ENCODE measurements around the gene MT1E.
A peak's percentile ranks its signal among the peaks of the same experiment; 100 is the strongest.

Gene MT1E

GRCh38 chr16:56628486-56629350 lies 3.1 kb downstream of the MT1E start:
- DNase-seq, result peak; percentile 13

GRCh38 chr16:56629531-56629930 lies 4.0 kb downstream of the MT1E start:
- DNase-seq, result no peak

GRCh38 chr16:56630134-56630533 lies 4.6 kb downstream of the MT1E start:
- no peak for DNase-seq

DNA sequence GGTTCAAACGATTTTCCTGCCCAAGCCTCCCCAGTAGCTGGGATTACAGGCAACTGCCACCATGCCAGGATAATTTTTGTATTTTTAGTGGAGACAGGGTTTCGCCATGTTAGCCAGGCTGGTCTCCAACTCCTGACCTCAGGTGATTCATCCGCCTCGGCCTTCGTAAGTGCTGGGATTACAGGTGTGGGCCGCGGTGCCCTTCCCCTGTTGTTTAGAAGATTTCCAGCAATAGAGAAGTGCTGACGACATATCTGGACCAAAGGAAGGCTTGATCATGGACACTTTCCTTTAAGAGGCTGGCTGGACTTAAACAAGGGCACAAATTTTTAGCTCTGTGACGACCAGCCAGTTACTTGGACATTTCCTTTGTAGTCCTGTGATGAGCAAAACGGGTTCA lies 5.6 kb downstream of the MT1E start:
- no peak for DNase-seq

DNA sequence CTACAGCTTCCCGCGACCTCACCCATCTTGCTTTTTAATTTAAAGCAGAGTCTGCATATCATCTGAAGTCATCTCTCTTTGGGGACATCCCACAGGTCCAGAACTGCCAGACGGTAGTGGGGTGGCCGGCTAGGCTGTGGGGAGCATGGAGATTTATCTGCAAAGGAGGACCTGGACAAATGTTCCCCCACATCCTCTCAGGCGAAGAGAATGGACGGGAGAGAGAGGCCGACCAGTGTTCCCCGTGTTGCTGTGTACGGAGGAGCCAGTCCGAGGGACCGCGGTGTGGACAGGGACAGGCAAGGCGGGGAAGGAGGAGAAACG lies 6.2 kb downstream of the MT1E start:
- DNase-seq, result no peak

GRCh38 chr16:56632156-56632847 lies 6.7 kb downstream of the MT1E start, which contains the start of gene MT1M:
MT1M (plus strand) TSS chr16:56632659; CDS start chr16:56632732, 73 bp downstream.
- DNase-seq, result peak; percentile 28

GRCh38 chr16:56632848-56633365 lies 7.3 kb downstream of the MT1E start:
- no peak for DNase-seq

- DNase-seq, result no peak
These were observed 8.0 kb downstream of the MT1E start for GRCh38 chr16:56633535-56633934.

GRCh38 chr16:56634715-56635440 lies 9.3 kb downstream of the MT1E start:
- DNase-seq, result no peak

DNA sequence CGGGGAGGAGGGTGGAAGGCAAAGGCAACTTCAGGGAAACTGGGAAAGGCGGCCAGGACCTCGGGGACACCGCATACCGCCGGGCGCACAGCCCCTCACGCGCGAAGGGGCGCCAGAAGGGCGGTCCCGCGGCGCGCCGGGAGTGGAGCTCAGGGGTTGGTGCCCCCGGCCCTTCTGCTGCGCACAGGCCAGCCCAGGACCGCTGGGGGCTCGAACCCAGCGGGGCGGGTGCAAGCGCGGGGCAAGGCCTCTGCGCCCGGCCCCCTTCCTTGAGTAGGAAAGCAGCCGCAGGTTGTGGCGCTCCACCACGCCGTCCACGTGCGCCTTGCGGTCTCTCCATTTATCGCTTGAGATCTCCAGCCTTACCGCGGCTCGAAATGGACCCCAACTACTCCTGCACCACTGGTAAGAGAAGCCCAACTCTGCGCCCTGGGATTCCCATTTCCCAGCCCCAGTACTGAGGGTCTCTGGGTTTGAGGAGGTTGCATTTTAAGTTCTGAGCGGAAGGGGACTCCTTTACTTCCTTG lies 9.9 kb downstream of the MT1E start:
- DNase-seq, result no peak

GRCh38 chr16:56636616-56637413 lies 11.2 kb downstream of the MT1E start:
- no peak for DNase-seq

DNA sequence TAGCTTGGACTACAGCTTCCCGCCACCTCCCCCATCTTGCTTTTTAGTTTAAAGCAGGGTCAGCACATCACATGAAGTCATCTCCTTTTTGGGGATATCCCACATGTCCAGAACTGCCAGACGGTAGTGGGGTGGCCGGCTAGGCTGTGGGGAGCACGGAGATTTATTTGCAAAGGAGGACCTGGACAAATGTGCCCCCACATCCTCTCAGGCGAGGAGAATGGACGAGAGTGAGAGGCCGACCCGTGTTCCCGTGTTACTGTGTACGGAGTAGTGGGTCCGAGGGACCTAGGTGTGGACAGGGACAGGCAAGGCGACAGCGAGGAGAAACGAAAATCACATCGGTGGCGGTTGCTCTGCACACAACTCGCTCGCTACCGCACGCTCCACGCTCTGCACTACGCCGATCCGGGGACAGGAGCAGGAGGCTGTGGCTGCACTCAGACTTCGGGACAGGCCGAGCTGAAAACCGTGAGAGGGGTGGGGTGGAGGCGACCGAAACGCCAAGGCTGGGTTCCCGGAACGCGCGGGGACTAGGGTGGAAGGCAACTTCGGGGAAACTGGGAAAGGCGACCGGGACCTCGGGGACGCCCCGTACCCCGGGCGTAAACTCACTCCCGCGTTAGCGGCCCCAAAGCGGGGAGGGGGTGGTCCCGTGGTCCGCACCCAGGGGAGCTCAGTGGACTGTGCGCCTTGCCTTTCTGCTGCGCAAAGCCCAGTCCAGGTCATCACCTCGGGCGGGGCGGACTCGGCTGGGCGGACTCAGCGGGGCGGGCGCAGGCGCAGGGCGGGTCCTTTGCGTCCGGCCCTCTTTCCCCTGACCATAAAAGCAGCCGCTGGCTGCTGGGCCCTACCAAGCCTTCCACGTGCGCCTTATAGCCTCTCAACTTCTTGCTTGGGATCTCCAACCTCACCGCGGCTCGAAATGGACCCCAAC lies 12.5 kb downstream of the MT1E start, which contains the start of gene MT1A:
Gene MT1A (plus strand): TSS at position 853 of the 937 bp plus-strand sequence. CDS start 73 bp downstream, at position 926.
- DNase-seq, result peak; percentile 59

- DNase-seq, result no peak
These were observed 13.5 kb downstream of the MT1E start for GRCh38 chr16:56639045-56639444.

- no peak for DNase-seq
These were observed 14.5 kb downstream of the MT1E start for GRCh38 chr16:56640076-56640475.

DNA sequence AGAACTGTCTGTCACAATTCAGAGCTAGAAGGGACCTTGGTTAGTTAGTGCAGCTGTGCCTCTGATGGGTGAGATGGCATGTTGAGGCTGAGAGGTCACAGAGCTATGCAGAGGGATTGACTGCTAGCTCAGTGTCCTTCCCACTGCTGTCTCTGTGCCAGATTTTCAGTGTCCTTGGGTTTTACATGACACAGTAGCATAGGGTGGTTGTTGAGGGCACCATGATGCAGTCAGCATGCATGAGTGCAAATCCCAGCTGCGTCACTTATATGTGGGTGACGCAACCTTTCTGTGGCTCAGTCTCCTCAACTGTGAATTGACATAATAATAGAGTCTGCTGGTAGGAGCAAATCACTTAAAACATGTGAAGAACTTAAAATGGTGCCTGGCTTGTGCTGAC lies 15.6 kb downstream of the MT1E start:
- DNase-seq, result no peak

DNA sequence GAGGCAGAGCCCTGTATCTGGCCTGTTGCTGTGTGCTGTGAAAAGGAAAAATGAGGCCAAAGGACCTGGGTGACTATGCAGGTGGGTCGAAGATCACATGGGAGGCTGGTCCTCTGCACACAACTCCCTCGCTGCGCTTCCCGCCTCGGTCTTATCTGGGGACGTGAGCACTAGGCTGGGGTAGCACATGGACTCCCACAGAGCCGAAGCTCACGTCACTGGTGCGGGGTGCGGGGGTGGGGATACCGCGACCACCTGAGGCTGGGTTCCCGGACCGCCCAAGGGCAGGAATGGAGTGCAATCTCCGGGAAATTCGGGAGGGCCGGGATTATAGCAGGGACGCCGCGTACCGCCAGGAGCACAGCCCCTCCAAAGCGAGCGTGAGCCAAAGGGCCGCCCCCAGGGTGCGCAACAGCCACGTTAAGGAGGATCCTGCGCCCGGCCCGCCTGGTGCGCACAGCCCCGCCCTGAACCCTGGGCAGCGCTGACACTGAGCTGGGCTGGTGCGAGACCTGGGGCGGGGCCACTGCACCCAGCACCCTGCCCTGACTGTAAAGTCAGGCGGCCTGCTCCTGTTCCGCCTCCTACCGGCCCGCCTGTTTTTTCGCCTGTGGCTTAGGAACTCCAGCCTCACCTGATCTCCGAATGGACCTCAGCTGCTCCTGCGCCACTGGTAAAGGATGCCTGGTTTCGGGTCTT lies 17.6 kb downstream of the MT1E start:
- peak; percentile 55 for DNase-seq

DNA sequence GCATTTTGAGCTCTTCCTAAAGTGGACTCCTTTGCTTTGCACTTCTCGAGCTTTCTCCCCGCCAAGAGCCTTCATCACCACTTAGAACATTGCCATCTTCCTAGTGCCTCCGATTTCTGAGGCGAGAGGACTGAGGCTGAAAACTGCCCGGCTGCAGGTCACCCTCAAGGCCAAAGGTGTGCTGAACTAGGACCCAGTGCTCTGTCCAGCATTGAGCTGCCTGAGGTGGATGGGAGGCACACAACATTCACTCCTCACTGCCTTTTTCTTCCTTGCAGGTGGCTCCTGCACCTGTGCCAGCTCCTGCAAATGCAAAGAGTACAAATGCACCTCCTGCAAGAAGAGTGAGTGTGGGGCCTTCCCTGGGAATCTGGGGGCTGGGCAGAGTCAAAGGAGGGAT lies 18.3 kb downstream of the MT1E start:
- no peak for DNase-seq

- DNase-seq, result no peak
These were observed 19.7 kb downstream of the MT1E start for GRCh38 chr16:56645311-56645710.

DNA sequence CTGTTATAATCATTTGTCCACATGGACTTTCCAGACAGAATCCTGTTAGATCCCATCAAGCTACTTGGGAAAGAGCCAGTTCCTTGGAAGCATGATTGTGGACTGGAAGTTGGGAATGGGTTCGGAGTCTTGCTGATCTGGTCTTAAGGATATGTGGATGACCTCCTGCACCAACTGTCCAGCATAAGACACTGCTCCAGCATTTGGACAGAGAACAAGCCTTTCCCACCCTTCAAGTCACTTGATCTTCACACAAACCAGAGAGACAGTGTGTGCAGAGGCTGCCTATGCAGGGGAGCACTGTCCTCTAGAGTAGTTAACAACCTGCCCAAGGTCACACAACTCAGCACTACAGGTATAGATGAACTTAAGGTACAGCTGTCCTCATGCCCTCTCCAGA lies 20.3 kb downstream of the MT1E start:
- DNase-seq, result no peak

Data from EL (cell line).